HG03066 (cell line): Measurements from ENCODE around the gene ARHGAP8.

ENCODE experiments used
- ATAC-seq: cut with Tn5 transposase; IDR thresholded peaks from one replicate; pipeline ENCODE4 v1.9.1; 2021; ENCODE audit warnings: low read depth; ENCODE audit not compliant: unreplicated experiment

The ARHGAP8 gene

GRCh38 chr22:44760476-44760875 is 8.1 kb downstream of the ARHGAP8 start:
- ATAC-seq: no peak

DNA sequence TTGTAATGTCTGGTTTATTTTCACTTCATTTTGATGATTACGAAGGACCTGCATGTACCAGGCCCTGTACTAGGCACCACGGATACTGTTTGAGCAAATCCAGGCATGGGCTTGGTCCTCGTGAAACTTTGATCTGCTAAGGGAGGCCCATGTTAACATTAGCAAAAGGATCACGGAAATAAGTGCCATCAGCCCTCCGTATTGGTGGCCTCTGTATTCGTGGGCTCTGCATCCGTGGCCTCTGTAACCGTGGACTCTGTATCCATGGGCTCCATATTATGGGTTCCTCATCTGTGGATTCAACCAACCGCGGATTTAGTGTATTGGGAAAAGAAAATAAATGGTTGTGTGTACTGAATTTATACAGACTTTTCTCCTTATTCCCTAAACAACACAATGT is 8.7 kb downstream of the ARHGAP8 start:
- ATAC-seq: no peak

GRCh38 chr22:44764373-44764772 is 12.0 kb downstream of the ARHGAP8 start:
- ATAC-seq: no peak

GRCh38 chr22:44764974-44765373 is 12.6 kb downstream of the ARHGAP8 start:
- ATAC-seq: no peak

GRCh38 chr22:44765571-44766285 is 13.4 kb downstream of the ARHGAP8 start:
- no peak for ATAC-seq

DNA sequence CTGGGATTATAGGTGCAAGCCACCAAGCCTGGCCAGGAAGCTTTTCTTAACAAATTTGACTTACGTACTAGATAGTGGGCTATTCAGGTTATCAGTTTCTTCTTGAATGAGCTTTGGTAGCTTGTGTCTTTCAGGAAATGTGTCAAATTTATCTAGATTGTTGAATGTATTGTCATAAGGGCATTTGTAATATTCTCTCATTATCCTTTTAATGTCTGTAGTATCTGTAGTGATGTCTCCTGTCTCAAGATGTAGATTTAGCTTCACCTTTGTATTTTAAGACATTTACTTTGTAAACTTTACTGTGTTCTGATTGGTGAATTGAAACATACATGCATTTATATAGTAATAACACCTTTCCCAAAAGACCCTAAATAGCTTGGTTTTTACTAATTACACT is 20.7 kb downstream of the ARHGAP8 start:
- ATAC-seq: no peak

DNA sequence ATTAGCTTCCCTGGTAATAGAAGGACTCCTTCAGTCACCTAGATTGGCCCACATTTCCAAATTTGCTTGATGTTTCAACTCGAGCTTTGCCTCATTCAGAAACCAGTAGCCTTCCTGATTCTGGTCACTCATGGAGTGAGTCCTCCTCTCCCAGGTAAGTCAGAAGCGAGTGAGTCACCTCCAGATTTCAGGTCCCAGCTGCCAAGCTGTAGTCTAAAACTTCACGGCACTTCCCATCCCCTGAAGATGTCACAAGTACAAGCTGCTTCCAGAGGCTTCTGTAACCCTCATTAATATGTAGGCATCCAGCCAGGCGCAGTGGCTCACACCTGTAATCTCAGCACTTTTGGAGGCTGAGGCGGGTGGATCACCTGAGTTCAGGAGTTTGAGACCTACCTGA is 23.5 kb downstream of the ARHGAP8 start:
- ATAC-seq: no peak

- ATAC-seq: no peak
These were observed 24.4 kb downstream of the ARHGAP8 start for GRCh38 chr22:44776605-44777363.

DNA sequence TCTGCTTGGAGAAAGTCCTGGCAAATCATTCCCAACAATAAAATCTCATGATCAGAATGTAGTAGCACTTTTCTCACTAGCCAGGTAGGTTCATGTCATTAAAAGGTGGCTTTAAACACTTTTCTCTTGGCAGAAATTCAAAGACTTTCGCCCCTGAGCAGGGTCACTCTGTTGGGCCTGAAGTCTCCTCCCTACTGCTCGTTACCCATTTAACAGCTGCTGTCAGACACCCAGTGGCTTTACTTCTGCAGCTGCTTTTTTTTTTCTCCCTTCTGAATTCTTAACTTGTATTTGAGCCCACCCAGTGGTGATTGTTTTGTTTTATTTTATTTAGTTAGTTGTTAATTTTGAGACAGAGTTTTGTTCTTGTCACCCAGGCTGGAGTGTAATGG is 25.0 kb downstream of the ARHGAP8 start:
- ATAC-seq: no peak

DNA sequence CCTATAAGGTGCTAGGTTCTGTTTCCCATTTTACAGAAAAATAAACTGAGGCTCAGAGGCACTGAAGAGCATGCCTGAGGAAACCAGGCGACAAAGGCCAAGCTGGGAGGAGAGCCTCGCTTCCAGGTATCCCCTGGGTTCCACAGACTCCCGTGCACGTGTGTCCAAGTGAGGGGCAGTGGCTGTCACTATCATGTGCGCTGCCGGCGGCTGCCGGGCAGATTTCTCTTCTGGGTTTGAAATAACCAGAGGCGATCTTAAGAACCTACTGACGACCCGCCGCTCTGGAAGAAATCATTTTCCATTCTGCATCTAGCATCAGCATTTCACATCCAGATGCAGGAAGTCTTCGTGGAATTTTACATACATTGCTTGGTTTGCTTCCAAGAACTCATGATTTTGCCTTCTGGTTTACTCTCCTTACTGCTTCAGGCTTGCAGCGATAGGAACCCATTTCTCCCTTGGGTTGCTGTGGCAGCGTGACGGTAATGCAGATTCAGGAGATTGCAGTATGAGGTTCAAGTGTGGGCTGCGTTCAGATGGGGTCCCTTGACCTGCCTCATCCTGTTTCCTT is 28.6 kb downstream of the ARHGAP8 start:
- ATAC-seq: no peak

DNA sequence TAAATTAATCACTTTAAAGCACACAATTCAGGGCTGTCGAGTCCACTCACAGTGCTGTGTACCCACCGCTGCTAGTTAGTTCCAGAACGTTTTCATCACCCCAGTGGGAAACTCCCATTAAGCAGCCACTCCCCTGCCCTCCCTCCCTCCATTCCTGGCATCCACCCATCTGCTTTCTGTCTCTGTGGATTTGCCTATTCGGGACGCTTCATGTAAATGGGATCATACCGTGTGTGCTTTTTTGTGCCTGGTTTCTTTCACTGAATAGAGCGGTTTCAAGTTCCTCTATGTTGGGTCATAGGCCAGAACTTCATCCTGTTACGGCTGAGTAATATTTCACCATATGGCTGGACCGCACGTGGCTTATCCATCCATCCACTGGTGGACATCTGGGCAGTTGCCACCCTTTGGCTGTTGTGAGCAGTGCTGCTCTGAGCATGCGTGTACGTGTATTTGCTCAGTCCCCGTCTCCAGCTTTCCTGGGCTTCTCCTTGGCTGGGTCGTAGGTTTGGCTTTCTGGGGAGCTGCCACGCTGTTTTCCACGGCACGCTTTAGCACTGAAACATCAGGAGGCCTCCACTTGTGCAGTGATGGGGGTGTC is 30.1 kb downstream of the ARHGAP8 start:
- ATAC-seq: no peak

DNA sequence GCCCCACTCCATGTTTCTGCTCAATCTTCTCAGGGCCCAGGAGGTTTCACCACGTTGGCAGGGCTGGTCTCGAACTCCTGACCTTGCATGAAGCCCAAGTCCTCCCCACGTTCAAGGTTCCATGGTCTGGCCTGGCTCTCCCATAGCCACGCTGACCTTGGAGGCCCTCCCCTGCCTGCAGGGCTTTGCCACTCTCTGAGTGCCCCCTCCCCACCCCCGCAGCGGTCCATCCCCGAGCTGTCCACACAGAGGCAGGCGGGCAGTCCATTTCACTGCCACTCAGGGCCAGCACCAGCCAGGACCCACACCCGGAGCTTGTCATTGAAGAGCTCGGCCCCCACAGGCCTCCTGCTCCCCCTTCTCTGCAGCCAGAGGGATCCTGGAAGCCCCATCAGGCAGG is 30.7 kb downstream of the ARHGAP8 start:
- ATAC-seq: no peak

DNA sequence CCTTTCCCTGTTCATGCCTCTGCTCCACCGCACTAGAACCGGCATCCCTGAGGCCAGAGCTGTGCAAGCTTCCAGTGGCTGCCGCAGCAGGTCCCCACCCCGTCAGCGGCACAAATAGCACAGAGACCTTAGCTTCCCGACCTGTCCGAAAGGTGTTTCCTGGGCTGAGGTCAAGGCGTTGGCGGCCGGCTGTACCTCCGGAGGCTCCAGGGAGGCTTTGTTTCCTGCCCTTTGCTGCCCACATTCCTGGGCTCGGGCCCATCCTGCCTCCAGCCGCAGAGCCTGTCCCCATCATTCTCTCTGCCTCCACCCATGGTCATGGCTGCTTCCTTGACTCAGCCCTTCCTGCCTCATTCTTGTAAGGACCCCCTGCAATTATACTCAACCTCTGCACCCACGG is 31.2 kb downstream of the ARHGAP8 start:
- no peak for ATAC-seq

DNA sequence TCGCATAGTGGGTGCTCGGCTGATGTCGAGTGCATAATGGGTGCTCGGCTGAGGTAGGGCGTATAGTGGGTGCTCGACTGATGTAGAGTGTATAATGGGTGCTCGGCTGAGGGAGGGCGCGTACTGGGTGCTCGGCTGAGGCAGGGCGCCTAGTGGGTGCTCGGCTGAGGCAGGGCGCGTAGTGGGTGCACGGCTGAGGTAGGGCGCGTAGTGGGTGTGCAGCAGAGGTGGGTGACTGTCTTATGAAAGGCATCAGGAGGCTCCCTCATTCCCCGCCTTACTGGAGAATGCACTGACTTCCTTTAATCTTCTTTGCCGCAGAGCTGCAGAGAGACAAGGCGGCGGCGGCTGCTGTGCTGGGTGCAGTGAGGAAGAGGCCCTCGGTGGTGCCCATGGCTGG is 33.8 kb downstream of the ARHGAP8 start:
- no peak for ATAC-seq

- no peak for ATAC-seq
These were observed 34.2 kb downstream of the ARHGAP8 start for GRCh38 chr22:44786610-44787009.

GRCh38 chr22:44787832-44788231 is 35.5 kb downstream of the ARHGAP8 start:
- ATAC-seq: no peak

GRCh38 chr22:44793106-44793505 is 40.7 kb downstream of the ARHGAP8 start:
- ATAC-seq: no peak

DNA sequence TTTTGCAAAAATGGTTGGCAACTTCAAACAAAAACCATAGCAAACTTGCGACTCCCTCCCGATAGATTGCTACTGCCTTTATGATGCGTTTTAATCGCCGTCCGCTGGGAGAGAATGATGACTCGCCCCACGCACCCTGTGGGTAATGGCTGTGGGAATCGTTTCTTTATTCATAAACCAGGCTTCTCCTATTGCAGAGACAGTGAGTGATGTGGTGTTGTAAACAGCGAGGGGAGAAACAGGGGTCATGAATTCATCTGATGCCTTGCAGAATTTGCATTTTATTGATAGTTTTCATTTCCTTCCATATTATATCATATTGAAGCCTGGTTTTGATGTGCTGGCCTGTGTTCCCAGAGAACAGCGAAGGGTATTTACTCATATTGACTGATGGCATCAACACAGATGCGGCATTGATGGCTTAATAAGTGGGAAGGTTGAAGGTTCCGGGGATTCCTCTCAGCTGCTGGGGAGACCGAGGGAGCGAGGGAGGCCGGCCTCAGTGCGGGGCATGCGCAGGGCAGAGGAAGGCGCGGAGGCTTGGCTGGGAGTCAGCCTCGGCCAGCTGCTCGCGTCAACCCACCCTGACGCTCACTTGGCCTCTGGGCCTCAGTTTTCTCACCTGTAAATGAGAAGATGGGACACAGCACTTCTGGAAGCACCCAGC is 41.3 kb downstream of the ARHGAP8 start:
- ATAC-seq: no peak

DNA sequence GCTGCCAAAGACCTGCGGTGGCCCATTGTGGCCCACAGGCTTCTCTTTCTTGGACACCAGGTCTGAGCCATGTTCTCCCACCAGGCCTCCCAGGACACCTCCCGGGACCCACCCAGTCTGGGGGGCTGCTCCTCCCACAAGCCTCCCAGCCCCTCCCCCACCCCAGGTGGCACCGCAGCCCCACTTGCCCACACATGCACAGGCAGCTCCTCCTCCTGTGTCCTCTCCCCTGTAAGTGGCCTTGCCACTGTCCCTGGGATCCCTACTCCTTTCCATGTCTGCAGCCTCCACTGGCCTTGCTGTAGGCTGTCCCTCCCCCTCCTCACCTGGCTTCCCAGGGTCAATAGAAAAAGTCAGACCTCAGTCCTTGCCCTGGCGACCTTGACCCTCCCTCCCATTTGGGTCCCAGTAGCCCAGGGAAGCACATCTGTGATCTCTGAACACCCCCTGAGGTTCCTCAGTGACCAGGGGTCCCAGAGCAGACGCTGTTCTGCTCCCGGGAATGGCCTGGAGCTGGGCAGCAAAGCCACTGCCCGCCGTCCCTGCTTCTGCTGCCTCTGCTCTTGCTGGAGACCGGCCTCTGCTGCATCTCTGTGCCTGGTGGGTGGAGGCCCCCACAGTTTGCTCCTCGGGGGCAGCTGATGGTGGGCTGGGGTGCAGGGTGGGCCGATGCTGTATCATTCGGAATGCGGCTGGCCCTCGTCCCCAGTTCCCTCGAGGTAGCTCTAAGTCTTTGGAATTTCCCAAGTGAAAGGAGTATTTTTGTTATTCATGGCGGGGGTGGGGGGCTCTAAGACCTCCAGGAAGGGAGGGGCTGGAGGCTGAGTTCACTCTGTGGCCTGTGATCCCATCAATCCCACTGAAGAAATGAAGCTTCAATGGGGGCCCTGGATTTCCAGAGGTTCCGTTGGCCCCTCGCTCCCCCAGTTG is 43.6 kb downstream of the ARHGAP8 start:
- no peak for ATAC-seq

DNA sequence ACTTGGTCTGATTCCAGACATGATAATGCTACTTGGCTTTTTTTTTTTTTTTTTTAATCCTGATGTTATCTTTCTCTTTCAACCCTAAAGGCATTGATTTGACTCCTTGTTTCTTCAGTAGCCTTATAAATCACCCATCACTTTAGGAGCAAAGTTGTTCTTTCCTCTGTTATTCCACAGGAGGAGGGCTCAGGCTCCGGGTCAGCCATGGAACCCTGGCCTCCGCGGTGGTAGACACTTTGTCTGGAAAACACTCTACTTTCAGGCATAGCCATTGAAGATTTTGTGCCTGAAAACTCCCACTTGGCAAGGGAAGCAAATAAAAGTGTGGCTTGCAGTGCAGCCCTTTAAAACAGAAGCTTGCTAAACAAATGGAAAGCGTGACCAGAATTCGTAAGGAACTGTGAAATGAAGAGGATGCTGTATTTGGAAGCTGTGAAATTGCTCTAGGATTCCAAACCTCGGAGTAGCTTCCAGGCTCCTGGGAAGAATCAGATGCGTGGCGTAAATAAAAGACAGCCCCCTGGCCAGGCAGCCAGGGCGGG is 44.9 kb downstream of the ARHGAP8 start:
- no peak for ATAC-seq
